ENCODE results near the gene ITK. TPM values are rescaled to one million over a fixed set of nuclear protein-coding genes. Genes with fewer than 3 reads are reported as not detected.

Gene ITK
- total RNA-seq, 1 donor from 2014 or later: not detected

DNA sequence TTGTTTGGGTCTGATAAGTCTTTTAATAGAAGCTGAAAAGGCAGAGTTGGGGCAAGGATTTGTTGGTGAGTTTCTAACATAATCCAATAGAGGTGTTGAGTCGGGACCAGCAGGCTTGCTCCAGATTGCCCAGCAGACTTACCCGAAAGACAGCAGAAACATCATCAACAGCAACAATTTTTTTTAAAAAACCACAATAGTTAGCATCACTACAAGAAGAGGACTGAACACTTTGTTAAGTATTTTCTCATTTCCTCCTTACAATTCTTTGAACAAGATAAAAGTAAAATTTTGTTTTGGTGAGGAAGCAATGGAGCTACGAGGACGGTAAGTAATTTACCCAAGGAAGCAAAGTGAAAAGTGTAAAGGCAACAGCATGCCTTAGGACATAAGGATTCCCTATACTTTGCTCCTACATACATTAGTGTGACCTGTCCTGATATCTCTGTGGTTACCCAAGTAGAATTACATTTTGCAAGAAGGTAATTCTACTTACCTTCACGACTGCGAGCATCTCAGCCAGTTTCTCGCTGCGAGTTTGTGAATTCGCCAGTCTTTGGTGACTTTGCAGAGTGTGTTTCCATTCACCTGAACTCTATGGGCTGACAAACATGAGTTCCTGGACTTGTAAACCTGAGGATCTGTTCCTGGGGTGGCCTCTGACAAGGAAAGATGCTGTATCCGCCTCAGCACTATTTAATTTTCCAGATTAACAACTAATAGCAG is 13.2 kb downstream of the ITK start:
- no peaks in the 10 kb centered on the region for H3K27me3 Mint-ChIP-seq (ENCODE audit: insufficient read depth, low read depth)
- H4K20me1 ChIP-seq (ENCODE audit: low read depth): no peaks in the 10 kb centered on the region
- no peaks in the 10 kb centered on the region for H3K4me1 Mint-ChIP-seq
- H3K36me3 ChIP-seq: no peaks in the 10 kb centered on the region
- no peaks in the 10 kb centered on the region for H3K9me3 ChIP-seq (ENCODE audit: low read depth)
- H3F3A ChIP-seq (ENCODE audit: low read depth): no peaks in the 10 kb centered on the region
- H3K9me3 Mint-ChIP-seq: peaks cover 3% of the 10 kb centered on the region
- H3K27ac Mint-ChIP-seq: no peak overlapping the region
- no peaks in the 10 kb centered on the region for H3K79me2 ChIP-seq (ENCODE audit: low read depth)
- H3K36me3 Mint-ChIP-seq: no peaks in the 10 kb centered on the region
- no peak for DNase-seq (ENCODE audit: low spot score)
- H3K4me3 Mint-ChIP-seq: no peak overlapping the region
- peaks cover 52% of the 10 kb centered on the region for H3K27me3 ChIP-seq
- TF ChIP-seq EZH2phosphoT487 (IDR thresholded peaks at IDR 0.05) (no peak), EZH2 (IDR thresholded peaks at IDR 0.05) (no peak)
- TF ChIP-seq, protein P1, sequence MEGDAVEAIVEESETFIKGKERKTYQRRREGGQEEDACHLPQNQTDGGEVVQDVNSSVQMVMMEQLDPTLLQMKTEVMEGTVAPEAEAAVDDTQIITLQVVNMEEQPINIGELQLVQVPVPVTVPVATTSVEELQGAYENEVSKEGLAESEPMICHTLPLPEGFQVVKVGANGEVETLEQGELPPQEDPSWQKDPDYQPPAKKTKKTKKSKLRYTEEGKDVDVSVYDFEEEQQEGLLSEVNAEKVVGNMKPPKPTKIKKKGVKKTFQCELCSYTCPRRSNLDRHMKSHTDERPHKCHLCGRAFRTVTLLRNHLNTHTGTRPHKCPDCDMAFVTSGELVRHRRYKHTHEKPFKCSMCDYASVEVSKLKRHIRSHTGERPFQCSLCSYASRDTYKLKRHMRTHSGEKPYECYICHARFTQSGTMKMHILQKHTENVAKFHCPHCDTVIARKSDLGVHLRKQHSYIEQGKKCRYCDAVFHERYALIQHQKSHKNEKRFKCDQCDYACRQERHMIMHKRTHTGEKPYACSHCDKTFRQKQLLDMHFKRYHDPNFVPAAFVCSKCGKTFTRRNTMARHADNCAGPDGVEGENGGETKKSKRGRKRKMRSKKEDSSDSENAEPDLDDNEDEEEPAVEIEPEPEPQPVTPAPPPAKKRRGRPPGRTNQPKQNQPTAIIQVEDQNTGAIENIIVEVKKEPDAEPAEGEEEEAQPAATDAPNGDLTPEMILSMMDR (IDR thresholded peaks at IDR 0.05): no peak
- H3K4me3 ChIP-seq: no peak overlapping the region
- H3K27ac ChIP-seq: no peak overlapping the region
- H3K4me2 ChIP-seq: no peak overlapping the region
- H3K9ac ChIP-seq: no peak overlapping the region
- no peaks in the 10 kb centered on the region for H3K4me1 ChIP-seq
- H2AFZ ChIP-seq (replicated peaks): no peak overlapping the region

DNA sequence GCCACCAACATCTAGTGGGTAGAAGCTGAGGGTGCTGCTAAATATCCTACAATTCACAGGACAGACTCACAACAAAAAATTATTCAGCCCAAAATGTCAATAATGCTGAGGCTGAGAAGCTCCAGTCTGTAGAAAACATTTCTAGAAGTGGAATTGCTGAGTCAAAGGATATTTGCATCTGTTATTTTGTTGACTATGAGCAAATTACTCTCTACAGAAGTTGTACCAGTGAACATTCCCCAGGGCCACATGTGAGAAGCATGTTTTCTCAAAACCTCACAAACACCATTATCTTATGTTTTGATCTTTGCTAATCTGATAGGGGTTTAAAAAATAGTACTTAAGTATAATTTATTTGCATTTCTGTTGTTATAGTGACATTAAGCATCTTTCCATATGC is 15.4 kb downstream of the ITK start:
- Histone ChIP-seq H3K27ac (no peak overlapping the region), H2AFZ (replicated peaks) (no peak overlapping the region), H3K79me2 (ENCODE audit: low read depth) (no peaks in the 10 kb centered on the region), H3K9me3 (ENCODE audit: low read depth) (no peaks in the 10 kb centered on the region), H3K4me2 (no peak overlapping the region), H3K4me1 (no peaks in the 10 kb centered on the region), H3F3A (ENCODE audit: low read depth) (no peaks in the 10 kb centered on the region), H4K20me1 (ENCODE audit: low read depth) (no peaks in the 10 kb centered on the region), H3K4me3 (no peak overlapping the region), H3K36me3 (no peaks in the 10 kb centered on the region), H3K9ac (no peak overlapping the region), H3K27me3 (peaks cover 31% of the 10 kb centered on the region)
- no peak overlapping the region for H3K27ac Mint-ChIP-seq
- H3K36me3 Mint-ChIP-seq: no peaks in the 10 kb centered on the region
- peaks cover 3% of the 10 kb centered on the region for H3K9me3 Mint-ChIP-seq
- no peaks in the 10 kb centered on the region for H3K27me3 Mint-ChIP-seq (ENCODE audit: insufficient read depth, low read depth)
- H3K4me1 Mint-ChIP-seq: no peaks in the 10 kb centered on the region
- TF ChIP-seq, protein P1 (IDR thresholded peaks at IDR 0.05): no peak
- TF ChIP-seq EZH2 (IDR thresholded peaks at IDR 0.05) (no peak), EZH2phosphoT487 (IDR thresholded peaks at IDR 0.05) (no peak)
- no peak for DNase-seq (ENCODE audit: low spot score)
- H3K4me3 Mint-ChIP-seq: no peak overlapping the region

DNA sequence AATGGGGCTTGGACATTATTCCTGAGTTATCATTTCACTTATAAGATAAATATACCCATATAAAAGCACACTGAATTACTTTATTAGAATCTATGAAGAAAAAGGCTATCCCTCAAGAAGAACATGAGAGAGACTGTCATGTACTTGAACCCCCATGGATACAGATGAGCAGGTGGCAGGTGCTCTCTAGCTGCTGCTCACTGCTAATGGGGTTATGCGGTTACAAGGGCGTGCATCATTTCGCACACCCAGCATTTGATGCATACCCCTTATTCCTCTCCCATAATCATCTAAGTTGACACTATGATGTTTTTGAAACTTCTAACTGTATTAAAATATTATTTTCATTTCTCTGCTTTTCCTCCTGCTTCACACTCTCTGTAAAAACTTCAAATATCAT is 16.4 kb downstream of the ITK start:
- TF ChIP-seq EZH2 (IDR thresholded peaks at IDR 0.05): no peak
- no peak for TF ChIP-seq EZH2phosphoT487 (IDR thresholded peaks at IDR 0.05)
- TF ChIP-seq, protein P1 (IDR thresholded peaks at IDR 0.05): no peak
- Histone ChIP-seq H3K4me2 (no peak overlapping the region), H2AFZ (replicated peaks) (no peak overlapping the region), H3K27ac (no peak overlapping the region), H3K9me3 (ENCODE audit: low read depth) (no peaks in the 10 kb centered on the region), H3K79me2 (ENCODE audit: low read depth) (no peaks in the 10 kb centered on the region), H3K9ac (no peak overlapping the region), H3K36me3 (no peaks in the 10 kb centered on the region), H3K27me3 (peaks cover 20% of the 10 kb centered on the region), H3F3A (ENCODE audit: low read depth) (no peaks in the 10 kb centered on the region), H3K4me1 (no peaks in the 10 kb centered on the region), H3K4me3 (no peak overlapping the region), H4K20me1 (ENCODE audit: low read depth) (no peaks in the 10 kb centered on the region)
- Mint-ChIP-seq H3K9me3 (peaks cover 3% of the 10 kb centered on the region), H3K4me1 (no peaks in the 10 kb centered on the region), H3K36me3 (no peaks in the 10 kb centered on the region), H3K27ac (no peak overlapping the region), H3K4me3 (no peak overlapping the region), H3K27me3 (ENCODE audit: insufficient read depth, low read depth) (no peaks in the 10 kb centered on the region)
- no peak for DNase-seq (ENCODE audit: low spot score)
